K562 (cell line): ENCODE data around the gene HLCS.

ENCODE experiments used
- POLR2A ChIP-seq: fragments of 450-650 bp; conservative IDR thresholded peaks from 2 replicates; pipeline ENCODE4 v1.6.1; 2016
- ZNF274 ChIP-seq: IDR thresholded peaks from 2 replicates; pipeline ENCODE4 v1.6.1; 2011; ENCODE audit warnings: low read depth, mild to moderate bottlenecking, low read length, moderate library complexity, borderline replicate concordance

GRCh38 chr21:37006486-37007291, 40.2 kb upstream of the HLCS start, which contains the start of gene RIPPLY3:
- TF ChIP-seq POLR2A, result no peak
- no peak for TF ChIP-seq ZNF274
